ENCODE results near the gene GPR45.
"Not testable (repeated sequence)": the region's sequence is repeated elsewhere in the genome, so short reads cannot be mapped to it uniquely, and the experiment has no call there.

Gene GPR45

GRCh38 chr2:105241443-105241842, at the start of gene GPR45:
TSS of gene GPR45 (plus strand) at chr2:105241743. CDS start at chr2:105241859, 116 bp downstream.
- DNase-seq (ENCODE audit: low spot score) = no peak

- DNase-seq (ENCODE audit: low spot score) = no peak
Observed at GRCh38 chr2:105194022-105194675, 47.4 kb upstream of the GPR45 start.

- DNase-seq (ENCODE audit: low spot score) = no peak
Observed at GRCh38 chr2:105196651-105197050, 44.9 kb upstream of the GPR45 start.

GRCh38 chr2:105215586-105216192, 25.9 kb upstream of the GPR45 start:
- DNase-seq (ENCODE audit: low spot score) = no peak

- no peak for DNase-seq (ENCODE audit: low spot score)
Observed at GRCh38 chr2:105220604-105221003, 20.9 kb upstream of the GPR45 start.

- DNase-seq (ENCODE audit: low spot score) = no peak
Observed at GRCh38 chr2:105224444-105224843, 17.1 kb upstream of the GPR45 start.

- no peak for DNase-seq (ENCODE audit: low spot score)
Observed at GRCh38 chr2:105231232-105231619, 10.3 kb upstream of the GPR45 start.

GRCh38 chr2:105235388-105236059, 6.0 kb upstream of the GPR45 start:
- DNase-seq (ENCODE audit: low spot score) = peak; percentile 82

GRCh38 chr2:105236060-105236424, 5.5 kb upstream of the GPR45 start:
- DNase-seq (ENCODE audit: low spot score) = no peak

GRCh38 chr2:105237045-105237765, 4.3 kb upstream of the GPR45 start:
- no peak for DNase-seq (ENCODE audit: low spot score)

GRCh38 chr2:105238664-105239240, 2.8 kb upstream of the GPR45 start:
- no peak for DNase-seq (ENCODE audit: low spot score)

GRCh38 chr2:105239924-105240323, 1.6 kb upstream of the GPR45 start:
- no peak for DNase-seq (ENCODE audit: low spot score)

- DNase-seq (ENCODE audit: low spot score) = no peak
Observed at GRCh38 chr2:105242286-105242993, 897 bp downstream of the GPR45 start.

GRCh38 chr2:105243961-105244360, 2.4 kb downstream of the GPR45 start:
- DNase-seq (ENCODE audit: low spot score) = no peak

GRCh38 chr2:105244451-105244850, 2.9 kb downstream of the GPR45 start:
- no peak for DNase-seq (ENCODE audit: low spot score)

GRCh38 chr2:105248316-105249070, 7.0 kb downstream of the GPR45 start:
- no peak for DNase-seq (ENCODE audit: low spot score)

- DNase-seq (ENCODE audit: low spot score) = no peak
Observed at GRCh38 chr2:105249181-105249580, 7.6 kb downstream of the GPR45 start.

GRCh38 chr2:105249891-105250290, 8.3 kb downstream of the GPR45 start:
- DNase-seq (ENCODE audit: low spot score) = no peak

- not testable (repeated sequence) for DNase-seq (ENCODE audit: low spot score)
Observed at GRCh38 chr2:105251016-105251648, 9.6 kb downstream of the GPR45 start.

- DNase-seq (ENCODE audit: low spot score) = no peak
Observed at GRCh38 chr2:105252271-105252670, 10.7 kb downstream of the GPR45 start.
